ENCODE results near the gene FEM1C.
"Not testable (repeated sequence)": the region's sequence is repeated elsewhere in the genome, so short reads cannot be mapped to it uniquely, and the experiment has no call there.

The FEM1C gene

GRCh38 chr5:115516372-115516771, 28.2 kb downstream of the FEM1C start:
- DNase-seq = no peak

GRCh38 chr5:115514220-115514619, 30.4 kb downstream of the FEM1C start:
- DNase-seq = no peak

DNA sequence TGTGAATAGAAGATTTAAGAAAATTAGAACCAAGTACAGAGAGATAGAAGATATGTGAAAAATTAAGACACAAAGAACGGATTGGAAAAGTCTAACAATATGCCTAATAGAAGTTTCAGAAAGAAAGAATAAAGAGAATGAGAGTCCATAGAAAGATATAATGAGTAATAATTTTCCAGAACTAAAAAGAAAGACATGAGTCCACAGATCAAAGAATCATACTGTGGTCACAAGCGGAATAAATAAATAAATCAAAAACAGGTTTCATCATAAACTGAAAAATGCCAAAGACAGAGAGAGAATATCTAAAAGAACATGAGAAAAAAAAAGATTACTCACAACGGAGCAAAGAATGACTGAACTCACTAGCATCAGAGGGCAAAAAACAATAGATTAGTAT, 32.9 kb downstream of the FEM1C start:
- no peak for DNase-seq

DNA sequence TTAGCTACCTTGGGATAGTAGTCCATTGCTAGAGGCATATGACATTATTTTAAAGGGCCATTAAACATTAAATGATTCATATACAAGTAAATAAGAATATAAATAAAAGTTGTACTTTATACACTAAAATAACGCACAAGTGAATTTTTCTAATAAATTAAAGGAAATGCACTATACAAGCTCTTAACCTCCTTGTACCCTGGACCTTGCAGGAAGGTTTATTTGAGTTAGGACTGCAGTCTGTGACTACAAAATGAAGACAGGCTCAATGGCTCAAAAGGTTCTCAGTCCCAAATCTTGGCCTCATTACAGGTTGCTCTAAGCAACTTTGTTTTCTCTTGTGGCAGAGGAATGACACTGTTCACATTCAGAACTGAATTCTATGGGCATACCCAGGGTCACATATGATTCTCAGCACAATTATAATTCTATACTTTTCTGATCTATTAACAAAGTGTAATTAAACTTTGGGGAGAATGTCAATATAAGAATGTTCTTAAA, 34.4 kb downstream of the FEM1C start:
- no peak for DNase-seq

- no peak for DNase-seq
Measured at GRCh38 chr5:115509547-115509946, 35.0 kb downstream of the FEM1C start.

DNA sequence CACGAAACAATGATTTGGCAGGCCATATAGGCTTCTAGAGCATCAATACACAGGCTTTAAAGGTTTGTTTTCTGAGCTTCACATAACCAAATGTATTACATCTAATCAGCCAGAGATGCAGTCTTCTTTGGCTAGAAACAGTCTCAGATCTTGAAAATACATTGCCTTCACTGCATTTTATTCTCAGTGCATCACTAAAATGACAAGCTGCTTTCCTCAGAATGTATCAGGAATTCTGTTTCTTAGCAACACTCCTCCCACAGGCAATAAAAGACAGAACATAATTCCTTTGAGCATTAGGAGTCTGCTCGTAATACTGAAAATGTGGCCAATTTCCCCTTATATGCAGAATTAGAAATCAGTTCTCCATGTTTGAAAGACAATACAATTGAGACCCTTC, 36.9 kb downstream of the FEM1C start:
- DNase-seq = no peak

DNA sequence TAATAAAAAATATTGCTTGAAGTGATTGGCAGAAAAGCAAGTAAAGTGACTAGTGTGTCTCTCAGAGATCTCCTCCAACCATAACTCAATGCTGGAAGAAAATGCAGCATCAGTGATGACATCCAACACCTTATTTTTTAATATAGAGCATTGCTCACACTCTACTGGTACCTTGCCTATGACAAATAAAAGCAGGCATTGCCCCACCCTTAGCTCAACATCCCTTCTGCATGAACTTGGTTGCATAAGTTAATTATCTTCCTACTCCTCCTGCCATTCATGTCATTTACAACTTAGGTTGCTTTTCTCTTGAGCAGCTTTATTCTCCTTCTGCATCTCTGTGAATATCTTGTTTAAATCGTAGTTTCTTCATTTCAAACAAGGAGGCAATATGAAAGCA, 41.2 kb downstream of the FEM1C start:
- no peak for DNase-seq

- no peak for DNase-seq
Measured at GRCh38 chr5:115501464-115502210, 42.9 kb downstream of the FEM1C start.

DNA sequence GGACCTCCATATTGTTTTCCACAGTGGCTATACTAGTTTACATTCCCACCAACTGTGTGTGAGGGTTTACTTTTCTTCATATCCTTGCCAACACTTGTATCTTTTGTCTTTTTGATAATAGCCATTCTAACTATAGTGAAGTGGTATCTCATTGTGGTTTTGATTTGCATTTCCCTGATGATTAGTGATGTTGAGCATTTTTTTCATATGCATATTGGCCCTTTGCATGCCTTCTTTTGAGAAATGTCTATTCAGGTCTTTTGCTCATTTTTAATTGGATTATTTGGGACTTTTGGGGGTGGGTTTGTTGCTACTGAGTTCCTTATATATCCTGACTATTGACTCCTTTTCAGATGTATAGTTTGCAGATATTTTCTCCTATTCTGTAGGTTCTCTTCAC, 44.4 kb downstream of the FEM1C start:
- no peak for DNase-seq

DNA sequence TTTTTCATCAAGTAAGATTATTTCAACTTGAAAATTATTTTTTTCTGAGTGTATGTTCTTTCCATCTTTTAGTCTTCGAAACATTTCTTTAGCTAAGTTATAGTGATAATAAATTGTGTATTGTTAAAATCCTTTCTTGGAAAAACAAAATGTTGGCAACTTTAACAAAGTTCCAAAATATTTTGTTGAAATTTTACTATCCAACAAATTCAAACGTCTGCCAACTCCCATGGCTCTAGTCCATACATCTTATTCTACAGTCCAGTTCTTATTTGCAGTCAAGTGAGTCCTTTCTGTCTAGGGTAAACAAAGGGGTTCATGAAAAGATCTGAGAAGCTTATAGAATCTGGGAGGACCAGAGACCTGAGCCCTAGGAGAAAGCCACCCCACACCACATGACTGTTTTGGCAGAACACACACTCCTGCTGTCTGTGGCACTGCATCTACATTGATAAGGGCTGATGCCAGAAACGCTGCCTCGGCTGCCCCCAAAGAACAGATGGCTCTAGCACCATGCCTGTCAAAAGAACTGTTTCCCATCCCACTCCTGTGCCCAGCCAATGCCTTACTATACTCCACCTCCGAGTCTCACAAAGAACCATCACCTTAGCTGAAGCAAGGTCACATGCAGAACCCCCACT, 47.5 kb downstream of the FEM1C start:
- no peak for DNase-seq

GRCh38 chr5:115494570-115495289, 49.8 kb downstream of the FEM1C start:
- DNase-seq = no peak

DNA sequence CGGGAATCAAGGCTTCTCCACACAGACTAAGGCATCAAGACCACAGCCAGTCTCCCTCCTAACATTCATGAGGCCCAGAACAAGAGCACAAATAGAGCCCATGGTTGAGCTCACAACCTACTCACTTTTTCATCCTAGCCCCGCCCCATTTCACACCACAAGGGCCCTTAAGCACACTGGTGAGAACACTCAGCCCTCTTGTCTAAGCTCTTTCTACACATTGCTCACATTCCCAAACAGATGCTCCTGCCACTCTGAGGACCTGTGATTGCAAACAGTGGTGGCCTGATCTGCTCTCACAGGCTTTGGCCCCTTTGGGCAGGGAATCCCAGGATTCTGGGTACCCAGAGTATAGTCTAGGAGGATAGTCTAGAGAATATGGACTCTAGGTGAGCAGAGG, 54.0 kb downstream of the FEM1C start:
- no peak for DNase-seq

- DNase-seq = no peak
Measured at GRCh38 chr5:115489733-115490132, 54.8 kb downstream of the FEM1C start.

DNA sequence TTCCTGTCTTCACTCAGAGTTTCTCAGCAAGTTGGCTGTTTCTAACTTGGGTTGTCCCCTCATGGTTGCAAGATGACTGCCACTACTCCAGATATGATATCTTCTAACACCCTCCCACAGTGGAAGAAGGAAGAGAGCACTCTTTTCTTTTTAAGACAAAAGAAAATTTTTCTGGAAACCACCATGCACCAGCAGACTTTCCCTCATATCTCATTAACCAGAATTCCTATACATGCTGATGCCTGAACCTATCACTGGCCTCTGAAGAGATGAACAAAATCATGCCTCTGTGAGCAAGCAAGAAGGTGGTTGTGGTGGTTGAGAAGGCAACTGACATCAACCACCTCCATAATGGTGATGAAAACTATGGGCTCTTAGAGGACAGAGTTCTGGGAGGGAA, 56.8 kb downstream of the FEM1C start:
- DNase-seq = no peak

- DNase-seq = no peak
Measured at GRCh38 chr5:115487168-115487567, 57.4 kb downstream of the FEM1C start.

GRCh38 chr5:115486728-115487127, 57.8 kb downstream of the FEM1C start:
- no peak for DNase-seq

GRCh38 chr5:115484368-115484767, 60.2 kb downstream of the FEM1C start:
- peak in 1 of 2 experiments; percentile 16 for DNase-seq

- no peak for DNase-seq
Measured at GRCh38 chr5:115480900-115481299, 63.7 kb downstream of the FEM1C start.

DNA sequence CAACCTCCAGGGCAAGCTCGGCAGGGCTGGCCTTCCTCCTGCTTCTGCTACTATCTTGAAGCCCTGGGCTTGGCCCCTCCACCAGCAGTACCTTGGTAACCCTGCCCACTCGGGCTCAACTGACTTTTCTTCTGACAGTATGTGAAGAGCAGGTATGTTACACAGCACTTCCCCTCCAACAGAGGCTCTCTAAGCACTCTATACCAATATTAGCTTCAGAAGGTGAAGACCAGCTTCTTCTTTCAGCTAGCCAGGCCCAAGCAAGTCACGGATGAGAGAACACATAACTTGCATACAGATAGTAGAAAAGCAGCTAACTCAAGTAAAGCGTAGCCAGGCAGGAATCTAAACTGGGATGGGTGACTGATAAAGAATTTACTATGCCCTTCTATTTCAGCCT, 64.3 kb downstream of the FEM1C start:
- no peak for DNase-seq

DNA sequence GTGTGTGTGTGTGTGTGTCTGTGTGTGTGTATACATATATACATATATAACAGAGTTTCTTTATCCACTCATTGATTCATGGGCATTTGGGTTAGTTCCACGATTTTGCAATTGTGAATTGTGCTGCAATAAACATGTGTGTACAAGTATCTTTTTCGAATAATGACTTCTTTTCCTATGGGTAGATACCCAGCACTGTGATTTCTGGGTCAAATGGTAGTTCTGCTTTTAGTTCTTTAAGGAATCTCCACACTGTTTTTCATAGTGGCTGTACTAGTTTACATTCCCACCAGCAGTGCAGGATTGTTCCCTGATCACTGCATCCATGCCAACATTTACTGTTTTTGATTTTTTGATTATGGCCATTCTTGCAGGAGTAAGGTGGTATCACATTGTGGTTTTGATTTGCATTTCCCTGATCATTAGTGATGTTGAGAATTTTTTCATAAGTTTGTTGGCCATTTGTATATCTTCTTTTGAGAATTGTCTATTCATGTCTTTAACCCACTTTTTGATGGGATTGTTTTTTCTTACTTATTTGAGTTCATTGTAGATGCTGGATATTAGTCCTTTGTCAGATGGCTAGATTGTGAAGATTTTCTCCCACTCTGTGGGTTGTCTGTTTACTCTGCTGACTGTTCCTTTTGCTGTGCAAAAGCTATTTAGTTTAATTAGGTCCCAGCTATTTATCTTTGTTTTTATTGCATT, 65.3 kb downstream of the FEM1C start:
- DNase-seq = not testable (repeated sequence)

DNA sequence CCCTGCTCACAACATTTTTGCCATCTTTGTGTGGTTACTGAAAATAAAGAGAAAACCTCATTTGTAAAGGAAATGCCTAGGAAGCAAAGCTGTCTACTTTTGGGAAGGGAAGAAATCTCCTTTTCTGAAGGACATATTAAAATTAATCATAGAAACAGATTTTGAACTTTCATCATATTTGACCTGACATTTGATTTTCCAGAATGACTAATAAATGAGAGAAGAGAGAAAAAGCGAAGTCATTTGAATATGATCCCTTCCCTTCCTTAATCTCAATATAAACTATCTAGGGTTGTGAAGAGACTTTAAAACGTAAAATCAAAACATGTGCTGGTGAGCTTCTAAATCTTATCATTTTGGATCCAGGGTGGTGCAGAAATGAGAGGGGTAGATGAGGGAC, 66.3 kb downstream of the FEM1C start:
- DNase-seq = no peak

DNA sequence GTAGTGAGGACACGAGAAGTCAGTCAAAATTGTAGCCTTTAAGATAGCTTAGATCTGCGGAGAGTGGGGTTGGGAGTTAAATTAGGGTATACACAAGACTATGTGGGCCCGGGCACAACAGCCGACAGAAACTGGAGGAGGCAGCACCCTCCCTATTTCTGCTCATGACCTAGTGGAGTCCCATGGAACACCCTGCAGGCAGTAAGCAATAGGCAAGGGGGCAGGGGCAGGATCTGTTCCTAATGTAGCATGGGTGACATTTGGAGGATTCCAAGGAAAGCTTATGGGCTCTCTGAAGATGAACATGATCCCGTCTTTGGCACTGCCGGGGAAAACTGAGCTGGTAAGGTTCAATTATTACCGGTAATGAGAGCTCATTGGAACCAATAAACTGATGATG, 67.0 kb downstream of the FEM1C start:
- no peak for DNase-seq

DNA sequence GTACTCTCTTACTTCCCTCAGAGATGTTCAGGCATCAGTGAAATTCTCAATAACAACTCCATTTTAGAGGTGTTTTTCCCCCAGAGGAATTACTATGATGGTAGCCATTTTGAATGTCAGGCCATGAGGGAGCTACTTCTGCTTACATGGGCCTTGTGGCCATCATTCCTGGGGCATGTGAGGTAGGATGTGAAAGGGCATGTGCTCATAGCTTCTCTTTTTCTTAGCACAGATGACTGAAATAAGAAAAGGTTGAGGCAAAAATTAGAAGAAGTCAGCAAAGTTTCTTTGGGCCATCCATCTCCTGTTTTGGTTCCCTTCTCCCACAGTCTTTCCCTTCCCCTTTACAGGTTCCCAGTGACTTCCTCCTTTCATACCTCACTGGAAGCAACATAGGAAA, 68.8 kb downstream of the FEM1C start:
- DNase-seq = no peak
